Neural crest cell (in vitro differentiated cells): ENCODE data around the gene WWOX. TPM values are rescaled to one million over a fixed set of nuclear protein-coding genes. Genes with fewer than 3 reads are reported as not detected.

ENCODE experiments used
- DNase-seq: peaks from one replicate; pipeline ENCODE4 v3.0.0; 2021; ENCODE audit warnings: low read depth, mixed read lengths, low spot score
- H3K27ac Mint-ChIP-seq: one replicate; pipeline ENCODE4 v1.8.0; 2021; ENCODE audit warnings: mild to moderate bottlenecking, mixed read lengths; ENCODE audit not compliant: unreplicated experiment
- H3K27me3 Mint-ChIP-seq: 2 replicates; pipeline ENCODE4 v1.8.0; 2021; ENCODE audit warnings: low read depth, mild to moderate bottlenecking, mixed read lengths
- H3K36me3 Mint-ChIP-seq: 2 replicates; pipeline ENCODE4 v1.8.0; 2021; ENCODE audit warnings: low read depth, mild to moderate bottlenecking, mixed read lengths
- H3K4me1 Mint-ChIP-seq: 2 replicates; pipeline ENCODE4 v1.8.0; 2021; ENCODE audit warnings: mixed read lengths
- H3K4me3 Mint-ChIP-seq: one replicate; pipeline ENCODE4 v1.8.0; 2021; ENCODE audit warnings: mild to moderate bottlenecking, mixed read lengths
- H3K9me3 Mint-ChIP-seq: 2 replicates; pipeline ENCODE4 v1.8.0; 2021; ENCODE audit warnings: mixed read lengths
- total RNA-seq: library from RNA; stranded (reverse); gene quantifications from 2 replicates; pipeline ENCODE4 v1.2.1, GENCODE V29; 2021
- TF ChIP-seq, protein P1 (sequence below): fragments of 200-600 bp; sonication (generic); conservative IDR thresholded peaks from 2 replicates; pipeline ENCODE4 v1.5.0; 2021; ENCODE audit warnings: antibody characterized with exemption, mild to moderate bottlenecking

The WWOX gene
- total RNA-seq, 1 donor from 2014 or later: 30.5 TPM

DNA sequence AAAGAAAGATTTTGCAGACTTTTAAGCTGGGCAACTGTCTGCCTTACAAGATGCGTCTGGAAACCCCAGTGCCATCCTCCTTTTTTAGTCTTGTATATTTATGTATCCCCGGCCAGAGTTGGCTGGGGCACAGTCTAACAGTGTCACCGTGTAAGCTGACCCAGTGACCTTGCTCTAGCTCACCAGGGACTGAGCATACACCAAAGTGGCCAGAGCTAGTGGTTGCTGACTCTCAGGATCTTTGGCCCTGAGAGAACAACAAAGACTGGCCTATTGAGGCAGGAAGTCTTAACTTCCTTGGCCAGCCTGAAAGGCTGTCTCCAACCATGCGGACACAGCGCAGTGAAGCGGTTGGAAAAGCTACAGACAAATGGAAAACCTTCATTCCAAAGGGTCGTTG, 745.2 kb downstream of the WWOX start:
- Mint-ChIP-seq H3K36me3 (no peaks in the 10 kb centered on the region), H3K27me3 (no peaks in the 10 kb centered on the region), H3K27ac (peak overlapping the region; percentile 30), H3K9me3 (peaks cover 4% of the 10 kb centered on the region), H3K4me1 (peaks cover 28% of the 10 kb centered on the region), H3K4me3 (no peak overlapping the region)
- DNase-seq: peak; percentile 9
- TF ChIP-seq, protein P1, sequence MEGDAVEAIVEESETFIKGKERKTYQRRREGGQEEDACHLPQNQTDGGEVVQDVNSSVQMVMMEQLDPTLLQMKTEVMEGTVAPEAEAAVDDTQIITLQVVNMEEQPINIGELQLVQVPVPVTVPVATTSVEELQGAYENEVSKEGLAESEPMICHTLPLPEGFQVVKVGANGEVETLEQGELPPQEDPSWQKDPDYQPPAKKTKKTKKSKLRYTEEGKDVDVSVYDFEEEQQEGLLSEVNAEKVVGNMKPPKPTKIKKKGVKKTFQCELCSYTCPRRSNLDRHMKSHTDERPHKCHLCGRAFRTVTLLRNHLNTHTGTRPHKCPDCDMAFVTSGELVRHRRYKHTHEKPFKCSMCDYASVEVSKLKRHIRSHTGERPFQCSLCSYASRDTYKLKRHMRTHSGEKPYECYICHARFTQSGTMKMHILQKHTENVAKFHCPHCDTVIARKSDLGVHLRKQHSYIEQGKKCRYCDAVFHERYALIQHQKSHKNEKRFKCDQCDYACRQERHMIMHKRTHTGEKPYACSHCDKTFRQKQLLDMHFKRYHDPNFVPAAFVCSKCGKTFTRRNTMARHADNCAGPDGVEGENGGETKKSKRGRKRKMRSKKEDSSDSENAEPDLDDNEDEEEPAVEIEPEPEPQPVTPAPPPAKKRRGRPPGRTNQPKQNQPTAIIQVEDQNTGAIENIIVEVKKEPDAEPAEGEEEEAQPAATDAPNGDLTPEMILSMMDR: no peak

DNA sequence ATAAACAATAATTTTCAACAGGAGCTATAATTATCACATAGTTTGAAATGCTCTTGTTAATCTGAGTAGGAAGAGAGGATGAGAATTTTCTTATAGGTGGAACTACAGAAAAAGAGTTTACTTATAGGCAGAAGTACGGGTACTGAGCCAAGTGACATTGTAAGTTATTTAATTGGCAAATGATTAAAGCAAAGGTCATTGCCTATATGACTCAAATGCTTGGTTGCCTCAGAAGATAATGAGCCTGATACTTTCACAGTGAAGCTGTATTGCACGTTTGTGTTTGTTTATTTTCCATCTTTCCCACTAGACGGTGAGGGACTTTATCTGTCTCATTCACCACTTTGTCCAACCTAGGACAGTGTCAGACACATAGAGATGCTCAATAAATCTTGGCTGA, 751.8 kb downstream of the WWOX start:
- Mint-ChIP-seq H3K4me1 (no peaks in the 10 kb centered on the region), H3K4me3 (no peak overlapping the region)
- TF ChIP-seq, protein P1: no peak

DNA sequence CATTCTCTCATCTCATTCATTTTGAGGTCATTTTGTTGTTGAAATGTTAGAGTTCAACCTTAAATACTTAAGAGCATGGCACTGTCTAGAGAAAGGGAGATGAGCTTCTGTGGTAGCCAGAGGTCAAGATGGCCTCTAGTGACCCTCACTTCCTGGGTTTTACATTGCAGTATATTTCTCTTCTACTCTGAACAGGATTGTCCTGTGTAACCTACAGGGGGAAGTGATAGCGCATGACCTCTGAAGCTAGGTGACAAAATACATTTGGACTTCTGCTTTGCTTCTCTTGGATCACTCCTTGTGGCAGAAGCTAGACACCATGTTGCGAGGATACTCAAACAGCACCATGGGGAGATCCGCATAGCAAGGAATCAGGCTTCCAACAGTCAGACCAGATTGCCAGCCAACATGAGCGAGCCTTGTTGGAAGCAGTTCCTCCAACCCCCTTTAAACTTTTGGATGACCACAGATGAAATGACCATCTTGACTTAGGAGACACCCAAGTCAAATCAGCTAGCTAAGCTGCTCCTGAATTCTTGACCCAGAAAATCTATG, 752.7 kb downstream of the WWOX start:
- H3K36me3 Mint-ChIP-seq: no peaks in the 10 kb centered on the region
- H3K4me3 Mint-ChIP-seq: no peak overlapping the region
- H3K9me3 Mint-ChIP-seq: peaks cover 4% of the 10 kb centered on the region
- no peak for DNase-seq
- no peak overlapping the region for H3K27ac Mint-ChIP-seq
- H3K4me1 Mint-ChIP-seq: no peaks in the 10 kb centered on the region
- TF ChIP-seq, protein P1: no peak
- H3K27me3 Mint-ChIP-seq: no peaks in the 10 kb centered on the region

More for the DNA sequence above, 751.8 kb downstream of the WWOX start:
- Mint-ChIP-seq H3K27me3 (no peaks in the 10 kb centered on the region), H3K36me3 (no peaks in the 10 kb centered on the region), H3K9me3 (peaks cover 4% of the 10 kb centered on the region), H3K27ac (no peak overlapping the region)
- no peak for DNase-seq

DNA sequence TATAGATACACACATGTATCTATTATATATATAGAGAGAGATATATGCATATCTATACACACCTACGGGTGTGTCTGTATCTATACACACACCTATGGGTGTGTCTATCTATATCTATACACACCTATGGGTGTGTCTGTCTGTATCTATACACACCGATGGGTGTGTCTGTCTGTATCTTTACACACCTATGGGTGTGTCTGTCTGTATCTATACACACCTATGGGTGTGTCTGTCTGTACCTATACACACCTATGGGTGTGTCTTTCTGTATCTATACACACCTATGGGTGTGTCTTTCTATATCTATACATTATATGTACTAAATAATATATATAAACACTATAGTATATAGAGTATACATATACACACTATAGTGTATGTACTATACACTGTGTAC, 762.6 kb downstream of the WWOX start:
- Mint-ChIP-seq H3K27ac (no peak overlapping the region), H3K36me3 (no peaks in the 10 kb centered on the region), H3K9me3 (no peaks in the 10 kb centered on the region), H3K4me3 (no peak overlapping the region), H3K27me3 (no peaks in the 10 kb centered on the region), H3K4me1 (no peaks in the 10 kb centered on the region)
- DNase-seq: no peak
- TF ChIP-seq, protein P1: no peak

DNA sequence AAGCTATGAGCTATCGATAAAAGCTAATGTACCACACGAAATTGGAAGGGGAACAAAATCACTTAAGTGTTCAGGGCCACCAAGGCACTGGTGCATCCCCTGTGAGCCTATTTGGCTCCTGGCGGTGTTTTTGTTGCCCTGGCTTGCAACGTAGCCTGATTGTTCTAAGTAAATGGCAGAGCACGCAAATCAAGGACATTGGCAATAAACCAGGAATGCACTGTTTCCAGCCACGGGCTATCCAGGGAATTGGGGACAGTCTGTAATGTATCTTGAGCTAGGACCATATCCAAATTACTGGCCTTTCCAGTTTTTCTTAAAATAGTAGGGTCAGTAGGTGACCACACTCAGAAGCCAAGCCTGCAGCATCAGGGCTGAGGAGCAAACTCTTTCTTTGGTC, 767.1 kb downstream of the WWOX start:
- DNase-seq: no peak
- Mint-ChIP-seq H3K27ac (no peak overlapping the region), H3K4me3 (no peak overlapping the region), H3K27me3 (no peaks in the 10 kb centered on the region), H3K4me1 (no peaks in the 10 kb centered on the region), H3K36me3 (no peaks in the 10 kb centered on the region), H3K9me3 (no peaks in the 10 kb centered on the region)
- TF ChIP-seq, protein P1: no peak
